Activated CD4-positive, alpha-beta T cell treated with anti-CD3 and anti-CD28 coated beads, Interleukin-2, amount 10 ng/mL, durations not matched to agents 7 days and 5 days (primary cell): Measurements from ENCODE around the gene PCAT6. TPM values are rescaled to one million over a fixed set of nuclear protein-coding genes. Genes with fewer than 3 reads are reported as not detected.
A peak's percentile ranks its signal among the peaks of the same experiment; 100 is the strongest.

Source experiments
- CTCF ChIA-PET: fragments of 350-600 bp; sonication (Branson Sonifier 250); formaldehyde crosslinking; loops from one replicate; lab custom pipeline; 2021; ENCODE audit warnings: antibody characterized with exemption; lab: Charles Lee
- POLR2A ChIA-PET: fragments of 350-600 bp; sonication (Branson Sonifier 250); formaldehyde crosslinking; loops from one replicate; lab custom pipeline; 2021; ENCODE audit warnings: antibody characterized with exemption; lab: Charles Lee
- DNase-seq: peaks from one replicate; pipeline ENCODE4 v3.0.0-alpha.2; 2020
- H3K27ac Mint-ChIP-seq: one replicate; pipeline ENCODE4 v1.8.0; 2021; ENCODE audit warnings: mild to moderate bottlenecking, moderate library complexity, mixed read lengths
- H3K27me3 Mint-ChIP-seq: one replicate; pipeline ENCODE4 v1.8.0; 2021; ENCODE audit warnings: mixed read lengths
- H3K36me3 Mint-ChIP-seq: one replicate; pipeline ENCODE4 v1.8.0; 2021; ENCODE audit warnings: low read depth, mixed read lengths
- H3K4me1 Mint-ChIP-seq: one replicate; pipeline ENCODE4 v1.8.0; 2021; ENCODE audit warnings: mixed read lengths
- H3K4me3 Mint-ChIP-seq: one replicate; pipeline ENCODE4 v1.8.0; 2021; ENCODE audit warnings: mild to moderate bottlenecking, moderate library complexity, mixed read lengths
- H3K9me3 Mint-ChIP-seq: one replicate; pipeline ENCODE4 v1.8.0; 2021; ENCODE audit warnings: mixed read lengths
- total RNA-seq, 2 experiments: library from RNA; stranded (reverse); gene quantifications; one replicate each; pipeline ENCODE4 v1.2.3, GENCODE V29; 2021

The PCAT6 gene
- total RNA-seq, 2 experiments from 2014 or later = 0.29 TPM; not detected in 1

- POLR2A ChIA-PET = no interaction called here
- H3K4me3 Mint-ChIP-seq = no peak overlapping the region
- CTCF ChIA-PET = interaction anchor here (0.5 to 2.3 kb wide), 7 partner anchors 9 to 147 kb away, joined by 3 to 6 read pairs (median 3); no protein-coding TSS in a partner anchor
- peaks cover 2% of the 10 kb centered on the region for H3K27me3 Mint-ChIP-seq
- DNase-seq = no peak
- H3K9me3 Mint-ChIP-seq = no peaks in the 10 kb centered on the region
- no peak overlapping the region for H3K27ac Mint-ChIP-seq
- H3K4me1 Mint-ChIP-seq = peaks cover 51% of the 10 kb centered on the region
- H3K36me3 Mint-ChIP-seq = no peaks in the 10 kb centered on the region
Observed at GRCh38 chr1:202836623-202837403, 26.1 kb downstream of the PCAT6 start.

- H3K9me3 Mint-ChIP-seq = no peaks in the 10 kb centered on the region
- H3K27ac Mint-ChIP-seq = no peak overlapping the region
- DNase-seq = no peak
- H3K4me1 Mint-ChIP-seq = peaks cover 49% of the 10 kb centered on the region
- CTCF ChIA-PET = interaction anchor here (1.5 kb wide), 1 partner anchor 15 kb away, joined by 4 read pairs; no protein-coding TSS in a partner anchor
- POLR2A ChIA-PET = no interaction called here
- H3K36me3 Mint-ChIP-seq = no peaks in the 10 kb centered on the region
- H3K4me3 Mint-ChIP-seq = no peak overlapping the region
- H3K27me3 Mint-ChIP-seq = peaks cover 2% of the 10 kb centered on the region
Observed at GRCh38 chr1:202837746-202838262, 27.1 kb downstream of the PCAT6 start.

GRCh38 chr1:202843081-202843480 is 32.3 kb downstream of the PCAT6 start:
- no peaks in the 10 kb centered on the region for H3K9me3 Mint-ChIP-seq
- H3K4me3 Mint-ChIP-seq = no peak overlapping the region
- peaks cover 5% of the 10 kb centered on the region for H3K4me1 Mint-ChIP-seq
- POLR2A ChIA-PET = no interaction called here
- CTCF ChIA-PET = no interaction called here
- no peak for DNase-seq
- no peaks in the 10 kb centered on the region for H3K27me3 Mint-ChIP-seq
- H3K36me3 Mint-ChIP-seq = no peaks in the 10 kb centered on the region
- no peak overlapping the region for H3K27ac Mint-ChIP-seq

- CTCF ChIA-PET = no interaction called here
- peaks cover 6% of the 10 kb centered on the region for H3K4me1 Mint-ChIP-seq
- DNase-seq = no peak
- POLR2A ChIA-PET = no interaction called here
- H3K27ac Mint-ChIP-seq = no peak overlapping the region
- no peak overlapping the region for H3K4me3 Mint-ChIP-seq
- no peaks in the 10 kb centered on the region for H3K9me3 Mint-ChIP-seq
- H3K27me3 Mint-ChIP-seq = no peaks in the 10 kb centered on the region
- no peaks in the 10 kb centered on the region for H3K36me3 Mint-ChIP-seq
Observed at GRCh38 chr1:202844259-202844658, 33.5 kb downstream of the PCAT6 start.

- DNase-seq = no peak
- ChIA-PET CTCF (no interaction called here), POLR2A (no interaction called here)
- Mint-ChIP-seq H3K27ac (no peak overlapping the region), H3K4me1 (peaks cover 6% of the 10 kb centered on the region), H3K4me3 (no peak overlapping the region), H3K36me3 (no peaks in the 10 kb centered on the region), H3K9me3 (no peaks in the 10 kb centered on the region), H3K27me3 (no peaks in the 10 kb centered on the region)
Observed at GRCh38 chr1:202844935-202845334, 34.2 kb downstream of the PCAT6 start.

- peaks cover 6% of the 10 kb centered on the region for H3K4me1 Mint-ChIP-seq
- no peak overlapping the region for H3K4me3 Mint-ChIP-seq
- POLR2A ChIA-PET = no interaction called here
- no peak for DNase-seq
- no peak overlapping the region for H3K27ac Mint-ChIP-seq
- no peaks in the 10 kb centered on the region for H3K27me3 Mint-ChIP-seq
- H3K9me3 Mint-ChIP-seq = no peaks in the 10 kb centered on the region
- no peaks in the 10 kb centered on the region for H3K36me3 Mint-ChIP-seq
- CTCF ChIA-PET = interaction anchor here (1.0 to 1.7 kb wide), 4 partner anchors 9 to 15 kb away, joined by 3 to 7 read pairs (median 3); no protein-coding TSS in a partner anchor
Observed at GRCh38 chr1:202848191-202848542, 37.4 kb downstream of the PCAT6 start.

GRCh38 chr1:202850593-202851362 is 40.0 kb downstream of the PCAT6 start:
- Mint-ChIP-seq H3K4me1 (peaks cover 6% of the 10 kb centered on the region), H3K27ac (no peak overlapping the region), H3K9me3 (no peaks in the 10 kb centered on the region), H3K4me3 (no peak overlapping the region), H3K27me3 (no peaks in the 10 kb centered on the region), H3K36me3 (no peaks in the 10 kb centered on the region)
- POLR2A ChIA-PET = no interaction called here
- DNase-seq = no peak
- CTCF ChIA-PET = interaction anchor here (0.8 to 1.0 kb wide), 2 partner anchors 41 to 126 kb away, joined by 3 read pairs; no protein-coding TSS in a partner anchor

GRCh38 chr1:202852163-202852904 is 41.6 kb downstream of the PCAT6 start:
- Mint-ChIP-seq H3K27me3 (no peaks in the 10 kb centered on the region), H3K27ac (no peak overlapping the region), H3K36me3 (no peaks in the 10 kb centered on the region), H3K4me3 (no peak overlapping the region), H3K9me3 (no peaks in the 10 kb centered on the region), H3K4me1 (peaks cover 6% of the 10 kb centered on the region)
- POLR2A ChIA-PET = no interaction called here
- CTCF ChIA-PET = interaction anchor here (0.9 kb wide), 1 partner anchor 15 kb away, joined by 4 read pairs; no protein-coding TSS in a partner anchor
- DNase-seq = peak; percentile 47

- POLR2A ChIA-PET = no interaction called here
- Mint-ChIP-seq H3K27ac (no peak overlapping the region), H3K27me3 (peaks cover 3% of the 10 kb centered on the region), H3K4me1 (peaks cover 4% of the 10 kb centered on the region), H3K4me3 (no peak overlapping the region), H3K36me3 (no peaks in the 10 kb centered on the region), H3K9me3 (no peaks in the 10 kb centered on the region)
- DNase-seq = no peak
- CTCF ChIA-PET = interaction anchor here (1.3 to 1.7 kb wide), 3 partner anchors 44 to 109 kb away, joined by 3 read pairs; partner anchors contain the start of gene PCAT6
Observed at GRCh38 chr1:202854787-202855186, 44.0 kb downstream of the PCAT6 start.

GRCh38 chr1:202856014-202856413 is 45.3 kb downstream of the PCAT6 start:
- POLR2A ChIA-PET = no interaction called here

GRCh38 chr1:202857136-202857610 is 46.4 kb downstream of the PCAT6 start:
- Mint-ChIP-seq H3K36me3 (no peaks in the 10 kb centered on the region), H3K9me3 (no peaks in the 10 kb centered on the region), H3K27me3 (peaks cover 24% of the 10 kb centered on the region), H3K4me1 (peaks cover 17% of the 10 kb centered on the region), H3K27ac (no peak overlapping the region), H3K4me3 (no peak overlapping the region)
- CTCF ChIA-PET = interaction anchor here (0.9 kb wide), 1 partner anchor 9 kb away, joined by 3 read pairs; no protein-coding TSS in a partner anchor
- DNase-seq = no peak
- POLR2A ChIA-PET = no interaction called here

More at GRCh38 chr1:202856014-202856413, 45.3 kb downstream of the PCAT6 start:
- H3K9me3 Mint-ChIP-seq = no peaks in the 10 kb centered on the region
- peaks cover 12% of the 10 kb centered on the region for H3K27me3 Mint-ChIP-seq
- no peak for DNase-seq
- peaks cover 8% of the 10 kb centered on the region for H3K4me1 Mint-ChIP-seq
- H3K36me3 Mint-ChIP-seq = no peaks in the 10 kb centered on the region
- no peak overlapping the region for H3K27ac Mint-ChIP-seq
- H3K4me3 Mint-ChIP-seq = no peak overlapping the region
- CTCF ChIA-PET = no interaction called here

- Mint-ChIP-seq H3K4me1 (peaks cover 18% of the 10 kb centered on the region), H3K36me3 (no peaks in the 10 kb centered on the region), H3K4me3 (no peak overlapping the region), H3K9me3 (no peaks in the 10 kb centered on the region), H3K27me3 (peaks cover 36% of the 10 kb centered on the region), H3K27ac (no peak overlapping the region)
- CTCF ChIA-PET = interaction anchor here (1.1 kb wide), 1 partner anchor 12 kb away, joined by 4 read pairs; no protein-coding TSS in a partner anchor
- DNase-seq = no peak
- POLR2A ChIA-PET = no interaction called here
Observed at GRCh38 chr1:202858331-202858730, 47.6 kb downstream of the PCAT6 start.
